ENCODE data around the gene FAAP100.

DNA sequence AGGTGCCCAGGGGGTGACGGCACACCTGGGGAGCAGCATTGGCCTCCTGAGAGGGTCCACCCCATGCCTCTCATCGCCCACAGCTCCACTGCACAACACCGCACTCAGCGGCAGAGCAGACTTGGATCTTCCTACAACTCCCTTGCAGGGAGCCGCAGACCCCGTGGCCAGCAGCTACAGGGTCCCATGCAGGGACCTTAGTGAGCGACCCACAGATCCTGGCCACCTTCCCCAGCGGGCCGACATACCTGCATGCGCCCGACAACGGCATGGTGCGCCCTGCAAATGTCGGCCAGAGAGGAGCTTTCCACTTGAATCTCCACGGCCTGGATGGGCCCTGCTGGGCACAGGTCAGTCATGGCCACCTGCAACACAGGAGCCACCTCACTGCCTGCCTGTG lies 8.4 kb downstream of the FAAP100 start:
- TF ChIP-seq TAF1 (IDR thresholded peaks at IDR 0.05; ENCODE audit: low read depth, low read length) (no peak), POLR2A (IDR thresholded peaks at IDR 0.05; ENCODE audit: low read depth, low read length) (no peak), POLR2AphosphoS5 (IDR thresholded peaks at IDR 0.05; ENCODE audit: low read depth, low read length) (no peak), SPI1 (IDR thresholded peaks at IDR 0.05; ENCODE audit: low read depth, low read length) (no peak), POU2F2 (IDR thresholded peaks at IDR 0.05; ENCODE audit: low read depth, low read length) (no peak)
